GM12864 (cell line): ENCODE data around the gene MBD1.

Experiments
- DNase-seq: peaks from one replicate; pipeline ENCODE4 v3.0.0-alpha.2; 2011; ENCODE audit warnings: low read depth
- H3K4me3 ChIP-seq: 2 replicates; pipeline ENCODE4 v1.5.1; 2011; ENCODE audit warnings: mild to moderate bottlenecking, low read depth, low read length, control low read depth
- CTCF ChIP-seq: IDR thresholded peaks from 2 replicates; pipeline ENCODE4 v1.5.1; 2011; ENCODE audit warnings: low read depth, mild to moderate bottlenecking, moderate library complexity, low read length, control low read depth, inconsistent platforms; ENCODE audit errors: missing control alignments

MBD1 gene, protein sequence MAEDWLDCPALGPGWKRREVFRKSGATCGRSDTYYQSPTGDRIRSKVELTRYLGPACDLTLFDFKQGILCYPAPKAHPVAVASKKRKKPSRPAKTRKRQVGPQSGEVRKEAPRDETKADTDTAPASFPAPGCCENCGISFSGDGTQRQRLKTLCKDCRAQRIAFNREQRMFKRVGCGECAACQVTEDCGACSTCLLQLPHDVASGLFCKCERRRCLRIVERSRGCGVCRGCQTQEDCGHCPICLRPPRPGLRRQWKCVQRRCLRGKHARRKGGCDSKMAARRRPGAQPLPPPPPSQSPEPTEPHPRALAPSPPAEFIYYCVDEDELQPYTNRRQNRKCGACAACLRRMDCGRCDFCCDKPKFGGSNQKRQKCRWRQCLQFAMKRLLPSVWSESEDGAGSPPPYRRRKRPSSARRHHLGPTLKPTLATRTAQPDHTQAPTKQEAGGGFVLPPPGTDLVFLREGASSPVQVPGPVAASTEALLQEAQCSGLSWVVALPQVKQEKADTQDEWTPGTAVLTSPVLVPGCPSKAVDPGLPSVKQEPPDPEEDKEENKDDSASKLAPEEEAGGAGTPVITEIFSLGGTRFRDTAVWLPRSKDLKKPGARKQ

DNA sequence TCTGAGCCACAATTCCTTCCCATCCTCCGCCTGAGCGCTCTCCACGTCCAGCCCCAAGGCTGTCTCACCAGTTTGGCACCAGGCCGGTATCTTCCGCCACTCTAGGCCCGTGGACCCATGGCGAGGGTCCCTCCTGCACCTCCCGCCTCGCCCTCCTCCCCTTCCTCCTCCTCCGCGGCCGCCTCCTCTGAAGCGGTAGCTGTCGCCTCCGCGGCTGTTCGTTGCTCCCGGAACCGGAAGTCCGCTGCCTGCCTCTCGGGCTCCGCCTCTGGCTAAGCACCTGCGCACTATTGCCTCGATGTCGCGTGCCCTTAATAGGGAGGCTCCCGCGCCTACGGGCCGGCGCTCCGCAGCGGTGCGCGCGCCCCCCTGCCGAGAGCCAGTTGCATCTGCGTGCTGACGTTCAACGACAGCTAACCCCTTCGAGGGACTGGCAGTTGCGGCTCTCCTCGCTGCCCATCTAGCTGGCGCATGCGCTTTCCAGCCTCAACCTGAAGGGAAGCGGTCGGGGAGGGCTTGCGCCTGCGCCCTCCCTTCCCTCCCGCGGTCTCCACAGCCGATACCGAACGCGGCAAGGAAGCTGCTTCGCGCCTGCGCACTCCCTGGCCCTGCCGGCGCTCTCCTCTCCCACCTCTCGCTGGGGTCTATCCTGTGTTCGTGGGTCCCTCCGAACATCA lies at the start of gene MBD1:
MBD1 (minus strand) TSS at position 229 of the 677 bp plus-strand sequence. CDS start 1,531 bp downstream, outside the sequence.
- peak within 1 kb of the TSS; percentile 100 for H3K4me3 ChIP-seq
- peak; percentile 96 for DNase-seq
- TF ChIP-seq CTCF = peak; percentile 21

- DNase-seq = no peak
- TF ChIP-seq CTCF = no peak
Measured at GRCh38 chr18:50330176-50330575, 48.9 kb upstream of the MBD1 start.

DNA sequence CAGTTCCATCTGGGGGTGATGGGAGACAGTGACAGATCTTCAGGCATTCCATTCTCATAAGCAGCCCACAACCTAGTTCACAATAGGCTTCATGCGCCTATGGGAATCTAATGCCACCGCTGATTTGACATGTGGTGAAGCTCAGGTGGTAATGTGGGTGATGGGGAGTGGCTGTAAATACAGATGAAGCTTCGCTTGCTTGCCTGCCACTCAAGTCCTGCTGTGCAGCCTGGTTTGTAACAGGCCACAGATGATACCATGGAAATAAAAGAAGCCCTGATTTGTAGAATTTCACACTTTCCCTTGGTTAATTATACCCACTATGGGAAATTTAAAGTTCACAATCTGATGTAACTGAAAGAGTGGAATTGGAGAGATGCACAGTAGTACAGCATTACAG lies 46.7 kb upstream of the MBD1 start:
- no peak for DNase-seq
- H3K4me3 ChIP-seq = no peak overlapping the region
- TF ChIP-seq CTCF = no peak

More at GRCh38 chr18:50330176-50330575, 48.9 kb upstream of the MBD1 start:
- no peak overlapping the region for H3K4me3 ChIP-seq

DNA sequence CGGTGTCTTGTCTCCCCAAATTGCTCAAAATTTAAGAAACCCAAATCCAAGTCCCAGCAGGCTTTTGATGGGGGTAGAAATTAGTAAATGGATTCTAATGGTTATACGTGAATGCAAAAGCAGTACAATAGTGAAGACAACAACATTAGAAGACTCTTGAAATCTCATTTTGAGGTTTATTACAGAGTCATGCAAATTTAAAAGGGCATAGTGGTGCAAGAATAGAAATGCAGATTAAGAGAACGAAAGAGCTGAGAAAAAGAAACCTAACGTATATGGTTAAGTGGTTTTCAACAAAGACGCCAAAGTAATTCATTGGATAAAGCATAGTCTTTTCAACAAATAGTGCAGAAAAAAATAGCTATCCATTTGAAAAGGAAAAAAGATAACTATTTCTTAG lies 39.4 kb upstream of the MBD1 start:
- DNase-seq = peak; percentile 73
- TF ChIP-seq CTCF = no peak
- no peak overlapping the region; the same call in 1 of the 2 replicates for H3K4me3 ChIP-seq

- DNase-seq = peak; percentile 91
- H3K4me3 ChIP-seq = no peak overlapping the region
- TF ChIP-seq CTCF = no peak
Measured at GRCh38 chr18:50315100-50315871, 34.0 kb upstream of the MBD1 start.

DNA sequence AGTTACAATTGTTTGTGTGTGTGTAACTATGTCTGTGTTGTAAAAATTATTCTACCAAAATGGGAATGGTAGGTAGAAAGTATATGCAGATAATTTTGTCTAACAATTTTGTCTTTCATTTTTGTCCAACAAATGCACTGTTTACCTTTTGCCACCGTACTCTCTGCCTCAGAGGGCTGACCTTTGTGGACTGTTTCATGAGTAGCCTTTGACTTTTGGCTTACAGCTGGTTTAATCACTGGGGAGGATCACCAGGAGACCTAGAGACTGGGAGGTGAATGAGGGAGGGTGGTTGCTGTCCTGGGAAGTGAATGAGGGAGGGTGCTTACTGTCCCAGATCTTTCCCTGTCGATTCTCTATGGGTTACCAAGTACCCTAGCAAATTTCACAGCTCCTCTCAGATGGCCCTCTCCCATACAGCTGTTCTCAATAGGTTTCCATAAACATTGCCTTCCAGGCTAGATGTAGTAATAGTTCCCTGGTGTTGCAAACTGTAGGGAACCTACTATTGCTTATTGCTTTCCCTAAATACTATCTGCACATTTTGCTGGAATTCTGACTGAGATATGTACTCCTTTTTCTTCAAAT lies 32.6 kb upstream of the MBD1 start:
- TF ChIP-seq CTCF = no peak
- H3K4me3 ChIP-seq = no peak overlapping the region
- DNase-seq = no peak
